K562 (cell line): ENCODE results near the gene RELL1.

Source experiments
- BRCA1 ChIP-seq, 2 experiments: fragments of 450-650 bp in 1 of 2; sonication (generic) in 1 of 2; formaldehyde crosslinking in 1 of 2; IDR thresholded peaks; 2 replicates each; pipeline versions ENCODE4 v1.5.0 to v1.6.1; 2017 to 2020; ENCODE audit warnings: mild to moderate bottlenecking in 1 of 2, missing genetic modification reagents in 1 of 2
- EWSR1 ChIP-seq: fragments of 450-650 bp; IDR thresholded peaks from 2 replicates; pipeline ENCODE4 v1.6.1; 2018; ENCODE audit warnings: borderline replicate concordance, mild to moderate bottlenecking, low read depth, moderate library complexity; ENCODE audit not compliant: partially characterized antibody
- EZH2 ChIP-seq: IDR thresholded peaks from 2 replicates; pipeline ENCODE4 v1.6.1; 2012; ENCODE audit warnings: low read depth, mild to moderate bottlenecking, inconsistent platforms, low read length, borderline replicate concordance
- ZNF143 ChIP-seq: sonication (generic); formaldehyde crosslinking; IDR thresholded peaks from 2 replicates; pipeline ENCODE4 v1.9.0; 2022; ENCODE audit warnings: mild to moderate bottlenecking, missing genetic modification reagents

- TF ChIP-seq ZNF143 (CRISPR knock-in tag) (no peak), EWSR1 (no peak), BRCA1 (IDR thresholded peaks at IDR 0.05) (no peak), BRCA1 (CRISPR knock-in tag; IDR thresholded peaks at IDR 0.05) (no peak), EZH2 (no peak)
These were observed 34.3 kb downstream of the RELL1 start for GRCh38 chr4:37651781-37652377.
